ENCODE measurements around the gene CDC42EP4.

CDC42EP4 gene

GRCh38 chr17:73286863-73287296 lies 24.9 kb downstream of the CDC42EP4 start:
- H3K4me3 Mint-ChIP-seq = no peak overlapping the region
- H3K27ac Mint-ChIP-seq = no peak overlapping the region
- no peaks in the 10 kb centered on the region for H3K36me3 Mint-ChIP-seq (ENCODE audit: low read depth)
- H3K4me1 Mint-ChIP-seq (ENCODE audit: low read depth) = peaks cover 14% of the 10 kb centered on the region
- no peaks in the 10 kb centered on the region for H3K27me3 Mint-ChIP-seq (ENCODE audit: low read depth)
- no peaks in the 10 kb centered on the region for H3K9me3 Mint-ChIP-seq

- Mint-ChIP-seq H3K27ac (no peak overlapping the region), H3K36me3 (ENCODE audit: low read depth) (no peaks in the 10 kb centered on the region), H3K27me3 (ENCODE audit: low read depth) (no peaks in the 10 kb centered on the region), H3K9me3 (no peaks in the 10 kb centered on the region), H3K4me3 (no peak overlapping the region), H3K4me1 (ENCODE audit: low read depth) (peaks cover 8% of the 10 kb centered on the region)
These were observed 25.6 kb downstream of the CDC42EP4 start for GRCh38 chr17:73285916-73286862.

- Mint-ChIP-seq H3K4me3 (no peak overlapping the region), H3K9me3 (no peaks in the 10 kb centered on the region), H3K36me3 (ENCODE audit: low read depth) (no peaks in the 10 kb centered on the region), H3K27ac (no peak overlapping the region), H3K4me1 (ENCODE audit: low read depth) (peaks cover 3% of the 10 kb centered on the region), H3K27me3 (ENCODE audit: low read depth) (no peaks in the 10 kb centered on the region)
These were observed 26.2 kb downstream of the CDC42EP4 start for GRCh38 chr17:73285603-73285908.

GRCh38 chr17:73284906-73285602 lies 26.7 kb downstream of the CDC42EP4 start:
- Mint-ChIP-seq H3K36me3 (ENCODE audit: low read depth) (no peaks in the 10 kb centered on the region), H3K4me3 (no peak overlapping the region), H3K27ac (no peak overlapping the region), H3K27me3 (ENCODE audit: low read depth) (no peaks in the 10 kb centered on the region), H3K4me1 (ENCODE audit: low read depth) (no peaks in the 10 kb centered on the region), H3K9me3 (no peaks in the 10 kb centered on the region)

GRCh38 chr17:73284354-73284753 lies 27.4 kb downstream of the CDC42EP4 start:
- Mint-ChIP-seq H3K27ac (no peak overlapping the region), H3K27me3 (ENCODE audit: low read depth) (no peaks in the 10 kb centered on the region), H3K4me3 (no peak overlapping the region), H3K9me3 (no peaks in the 10 kb centered on the region), H3K4me1 (ENCODE audit: low read depth) (no peaks in the 10 kb centered on the region), H3K36me3 (ENCODE audit: low read depth) (no peaks in the 10 kb centered on the region)

- H3K9me3 Mint-ChIP-seq = no peaks in the 10 kb centered on the region
- H3K36me3 Mint-ChIP-seq (ENCODE audit: low read depth) = no peaks in the 10 kb centered on the region
- H3K27me3 Mint-ChIP-seq (ENCODE audit: low read depth) = no peaks in the 10 kb centered on the region
- H3K27ac Mint-ChIP-seq = no peak overlapping the region
- H3K4me1 Mint-ChIP-seq (ENCODE audit: low read depth) = no peaks in the 10 kb centered on the region
- H3K4me3 Mint-ChIP-seq = no peak overlapping the region
These were observed 27.9 kb downstream of the CDC42EP4 start for GRCh38 chr17:73283841-73284282.

- no peak overlapping the region for H3K4me3 Mint-ChIP-seq
- no peak overlapping the region for H3K27ac Mint-ChIP-seq
- no peaks in the 10 kb centered on the region for H3K27me3 Mint-ChIP-seq (ENCODE audit: low read depth)
- H3K4me1 Mint-ChIP-seq (ENCODE audit: low read depth) = no peaks in the 10 kb centered on the region
- no peaks in the 10 kb centered on the region for H3K9me3 Mint-ChIP-seq
- H3K36me3 Mint-ChIP-seq (ENCODE audit: low read depth) = no peaks in the 10 kb centered on the region
These were observed 28.6 kb downstream of the CDC42EP4 start for GRCh38 chr17:73283250-73283649.

- H3K27ac Mint-ChIP-seq = no peak overlapping the region
- no peaks in the 10 kb centered on the region for H3K27me3 Mint-ChIP-seq (ENCODE audit: low read depth)
- no peaks in the 10 kb centered on the region for H3K36me3 Mint-ChIP-seq (ENCODE audit: low read depth)
- no peaks in the 10 kb centered on the region for H3K4me1 Mint-ChIP-seq (ENCODE audit: low read depth)
- no peaks in the 10 kb centered on the region for H3K9me3 Mint-ChIP-seq
- H3K4me3 Mint-ChIP-seq = no peak overlapping the region
These were observed 29.2 kb downstream of the CDC42EP4 start for GRCh38 chr17:73282629-73283028.

- Mint-ChIP-seq H3K9me3 (no peaks in the 10 kb centered on the region), H3K4me1 (ENCODE audit: low read depth) (no peaks in the 10 kb centered on the region), H3K4me3 (no peak overlapping the region), H3K27ac (no peak overlapping the region), H3K27me3 (ENCODE audit: low read depth) (no peaks in the 10 kb centered on the region), H3K36me3 (ENCODE audit: low read depth) (no peaks in the 10 kb centered on the region)
These were observed 29.9 kb downstream of the CDC42EP4 start for GRCh38 chr17:73281928-73282327.

- H3K9me3 Mint-ChIP-seq = no peaks in the 10 kb centered on the region
- no peaks in the 10 kb centered on the region for H3K36me3 Mint-ChIP-seq (ENCODE audit: low read depth)
These were observed 31.6 kb downstream of the CDC42EP4 start for GRCh38 chr17:73280191-73280590.

GRCh38 chr17:73279704-73280103 lies 32.1 kb downstream of the CDC42EP4 start:
- Mint-ChIP-seq H3K27me3 (ENCODE audit: low read depth) (no peaks in the 10 kb centered on the region), H3K27ac (no peak overlapping the region), H3K36me3 (ENCODE audit: low read depth) (no peaks in the 10 kb centered on the region), H3K4me1 (ENCODE audit: low read depth) (no peaks in the 10 kb centered on the region), H3K9me3 (no peaks in the 10 kb centered on the region), H3K4me3 (no peak overlapping the region)

More at GRCh38 chr17:73280191-73280590, 31.6 kb downstream of the CDC42EP4 start:
- no peak overlapping the region for H3K4me3 Mint-ChIP-seq
- H3K4me1 Mint-ChIP-seq (ENCODE audit: low read depth) = no peaks in the 10 kb centered on the region
- no peak overlapping the region for H3K27ac Mint-ChIP-seq
- no peaks in the 10 kb centered on the region for H3K27me3 Mint-ChIP-seq (ENCODE audit: low read depth)

GRCh38 chr17:73278465-73279453 lies 33.0 kb downstream of the CDC42EP4 start:
- Mint-ChIP-seq H3K9me3 (no peaks in the 10 kb centered on the region), H3K4me1 (ENCODE audit: low read depth) (no peaks in the 10 kb centered on the region), H3K36me3 (ENCODE audit: low read depth) (no peaks in the 10 kb centered on the region), H3K27me3 (ENCODE audit: low read depth) (no peaks in the 10 kb centered on the region), H3K4me3 (no peak overlapping the region), H3K27ac (no peak overlapping the region)

GRCh38 chr17:73278049-73278464 lies 33.7 kb downstream of the CDC42EP4 start:
- H3K36me3 Mint-ChIP-seq (ENCODE audit: low read depth) = no peaks in the 10 kb centered on the region
- H3K4me3 Mint-ChIP-seq = no peak overlapping the region
- no peak overlapping the region for H3K27ac Mint-ChIP-seq
- no peaks in the 10 kb centered on the region for H3K4me1 Mint-ChIP-seq (ENCODE audit: low read depth)
- H3K9me3 Mint-ChIP-seq = no peaks in the 10 kb centered on the region
- H3K27me3 Mint-ChIP-seq (ENCODE audit: low read depth) = no peaks in the 10 kb centered on the region

- Mint-ChIP-seq H3K36me3 (ENCODE audit: low read depth) (no peaks in the 10 kb centered on the region), H3K4me1 (ENCODE audit: low read depth) (no peaks in the 10 kb centered on the region), H3K9me3 (no peaks in the 10 kb centered on the region), H3K27ac (no peak overlapping the region), H3K4me3 (no peak overlapping the region), H3K27me3 (ENCODE audit: low read depth) (no peaks in the 10 kb centered on the region)
These were observed 37.3 kb downstream of the CDC42EP4 start for GRCh38 chr17:73274490-73274889.

All from T-helper 1 cell treated with Interleukin-12 subunit alpha and Interleukin-12 subunit beta and Interleukin-4 antibody, amounts not matched to agents 30 μg/mL and 1 μg/mL, for 36 hours (primary cell).